K562 (cell line): ENCODE results near the gene EPB41L3. TPM values are rescaled to one million over a fixed set of nuclear protein-coding genes. Genes with fewer than 3 reads are reported as not detected.

Experiments used
- MED1 ChIP-seq: sonication (generic); formaldehyde crosslinking; IDR thresholded peaks from 2 replicates; pipeline ENCODE4 v1.8.1; 2023; ENCODE audit warnings: missing genetic modification reagents, borderline replicate concordance
- PHB ChIP-seq: fragments of 250-450 bp; sonication (Bioruptor Pico); IDR thresholded peaks from 2 replicates; pipeline ENCODE4 v1.5.0; 2021
- RBM22 ChIP-seq: fragments of 200-400 bp; formaldehyde crosslinking; IDR thresholded peaks from 2 replicates; pipeline ENCODE4 v1.6.1; 2018; ENCODE audit warnings: low read length, low read depth; ENCODE audit not compliant: poor library complexity, severe bottlenecking
- STAT6 ChIP-seq: sonication (generic); formaldehyde crosslinking; IDR thresholded peaks from 2 replicates; pipeline ENCODE4 v1.8.1; 2023; ENCODE audit warnings: mild to moderate bottlenecking, missing genetic modification reagents
- ZNF830 ChIP-seq: fragments of 250-450 bp; sonication (Bioruptor Pico); IDR thresholded peaks from 2 replicates; pipeline ENCODE4 v1.5.0; 2021; ENCODE audit warnings: mild to moderate bottlenecking
- polyA plus RNA-seq, 8 experiments: library from polyadenylated mRNA; depleted of rRNA in 4 of 8; stranded (reverse) in 5 of 8; unstranded in 3 of 8; fragments of >200 nt; fragmentation: Nextera tagmentation in 2 of 8; fragmentation: Illumina TruSeq in 1 of 8; extraction: Ambion mirVana in 2 of 8; extraction: Trizol in 1 of 8; gene quantifications; 2 replicates each; pipeline versions ENCODE4 v1.2.1 to v1.2.3, GENCODE V29; 2011 to 2014; ENCODE audit warnings: inconsistent platforms in 1 of 8, missing spikeins in 1 of 8
- total RNA-seq, 7 experiments: library from RNA; depleted of rRNA in 6 of 7; stranded (reverse); fragments of >200 nt in 6 of 7; fragmentation: Illumina TruSeq in 2 of 7; extraction: Trizol in 2 of 7; gene quantifications; 2 replicates each; pipeline versions ENCODE4 v1.2.1 to v1.2.3, GENCODE V29; 2011 to 2021; ENCODE audit warnings: low replicate concordance in 1 of 7
- TF ChIP-seq, protein P1 (sequence below), 2 experiments: fragments of 450-650 bp; IDR thresholded peaks; 2 replicates each; pipeline ENCODE4 v1.6.1; 2016; ENCODE audit warnings: mild to moderate bottlenecking in 2 of 2, borderline replicate concordance in 1 of 2, low read depth in 1 of 2, moderate library complexity in 1 of 2
- TF ChIP-seq, protein P2 (sequence below): fragments of 450-650 bp; IDR thresholded peaks from 2 replicates; pipeline ENCODE4 v1.6.1; 2017; ENCODE audit warnings: antibody characterized with exemption

EPB41L3 gene
- total and polyA plus RNA-seq, 9 of the 15 experiments (the other 6 are each of a cell fraction or from before 2014, with no cell fraction given): 0.44 to 0.49 TPM; not detected in 7

DNA sequence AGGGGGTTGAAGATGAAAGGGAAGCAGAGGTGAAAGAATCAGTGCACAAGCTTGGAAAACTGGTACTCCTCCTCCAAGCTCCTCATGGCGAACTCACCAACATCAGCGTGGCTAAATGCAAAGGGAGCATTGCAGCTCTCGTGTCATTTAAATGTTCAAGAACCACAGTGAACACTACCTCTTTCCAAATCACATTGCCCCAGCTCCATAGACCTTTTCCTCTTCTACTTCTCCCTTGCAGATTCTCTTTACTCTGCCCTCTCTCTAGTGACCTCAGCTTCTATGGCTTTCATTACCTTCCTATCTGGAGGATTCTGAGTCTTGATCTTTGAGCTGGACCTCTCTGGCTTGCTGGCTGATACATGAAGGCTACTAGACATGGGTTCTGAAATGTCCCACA is 14.3 kb downstream of the EPB41L3 start (continued):
- TF ChIP-seq, protein P1, sequence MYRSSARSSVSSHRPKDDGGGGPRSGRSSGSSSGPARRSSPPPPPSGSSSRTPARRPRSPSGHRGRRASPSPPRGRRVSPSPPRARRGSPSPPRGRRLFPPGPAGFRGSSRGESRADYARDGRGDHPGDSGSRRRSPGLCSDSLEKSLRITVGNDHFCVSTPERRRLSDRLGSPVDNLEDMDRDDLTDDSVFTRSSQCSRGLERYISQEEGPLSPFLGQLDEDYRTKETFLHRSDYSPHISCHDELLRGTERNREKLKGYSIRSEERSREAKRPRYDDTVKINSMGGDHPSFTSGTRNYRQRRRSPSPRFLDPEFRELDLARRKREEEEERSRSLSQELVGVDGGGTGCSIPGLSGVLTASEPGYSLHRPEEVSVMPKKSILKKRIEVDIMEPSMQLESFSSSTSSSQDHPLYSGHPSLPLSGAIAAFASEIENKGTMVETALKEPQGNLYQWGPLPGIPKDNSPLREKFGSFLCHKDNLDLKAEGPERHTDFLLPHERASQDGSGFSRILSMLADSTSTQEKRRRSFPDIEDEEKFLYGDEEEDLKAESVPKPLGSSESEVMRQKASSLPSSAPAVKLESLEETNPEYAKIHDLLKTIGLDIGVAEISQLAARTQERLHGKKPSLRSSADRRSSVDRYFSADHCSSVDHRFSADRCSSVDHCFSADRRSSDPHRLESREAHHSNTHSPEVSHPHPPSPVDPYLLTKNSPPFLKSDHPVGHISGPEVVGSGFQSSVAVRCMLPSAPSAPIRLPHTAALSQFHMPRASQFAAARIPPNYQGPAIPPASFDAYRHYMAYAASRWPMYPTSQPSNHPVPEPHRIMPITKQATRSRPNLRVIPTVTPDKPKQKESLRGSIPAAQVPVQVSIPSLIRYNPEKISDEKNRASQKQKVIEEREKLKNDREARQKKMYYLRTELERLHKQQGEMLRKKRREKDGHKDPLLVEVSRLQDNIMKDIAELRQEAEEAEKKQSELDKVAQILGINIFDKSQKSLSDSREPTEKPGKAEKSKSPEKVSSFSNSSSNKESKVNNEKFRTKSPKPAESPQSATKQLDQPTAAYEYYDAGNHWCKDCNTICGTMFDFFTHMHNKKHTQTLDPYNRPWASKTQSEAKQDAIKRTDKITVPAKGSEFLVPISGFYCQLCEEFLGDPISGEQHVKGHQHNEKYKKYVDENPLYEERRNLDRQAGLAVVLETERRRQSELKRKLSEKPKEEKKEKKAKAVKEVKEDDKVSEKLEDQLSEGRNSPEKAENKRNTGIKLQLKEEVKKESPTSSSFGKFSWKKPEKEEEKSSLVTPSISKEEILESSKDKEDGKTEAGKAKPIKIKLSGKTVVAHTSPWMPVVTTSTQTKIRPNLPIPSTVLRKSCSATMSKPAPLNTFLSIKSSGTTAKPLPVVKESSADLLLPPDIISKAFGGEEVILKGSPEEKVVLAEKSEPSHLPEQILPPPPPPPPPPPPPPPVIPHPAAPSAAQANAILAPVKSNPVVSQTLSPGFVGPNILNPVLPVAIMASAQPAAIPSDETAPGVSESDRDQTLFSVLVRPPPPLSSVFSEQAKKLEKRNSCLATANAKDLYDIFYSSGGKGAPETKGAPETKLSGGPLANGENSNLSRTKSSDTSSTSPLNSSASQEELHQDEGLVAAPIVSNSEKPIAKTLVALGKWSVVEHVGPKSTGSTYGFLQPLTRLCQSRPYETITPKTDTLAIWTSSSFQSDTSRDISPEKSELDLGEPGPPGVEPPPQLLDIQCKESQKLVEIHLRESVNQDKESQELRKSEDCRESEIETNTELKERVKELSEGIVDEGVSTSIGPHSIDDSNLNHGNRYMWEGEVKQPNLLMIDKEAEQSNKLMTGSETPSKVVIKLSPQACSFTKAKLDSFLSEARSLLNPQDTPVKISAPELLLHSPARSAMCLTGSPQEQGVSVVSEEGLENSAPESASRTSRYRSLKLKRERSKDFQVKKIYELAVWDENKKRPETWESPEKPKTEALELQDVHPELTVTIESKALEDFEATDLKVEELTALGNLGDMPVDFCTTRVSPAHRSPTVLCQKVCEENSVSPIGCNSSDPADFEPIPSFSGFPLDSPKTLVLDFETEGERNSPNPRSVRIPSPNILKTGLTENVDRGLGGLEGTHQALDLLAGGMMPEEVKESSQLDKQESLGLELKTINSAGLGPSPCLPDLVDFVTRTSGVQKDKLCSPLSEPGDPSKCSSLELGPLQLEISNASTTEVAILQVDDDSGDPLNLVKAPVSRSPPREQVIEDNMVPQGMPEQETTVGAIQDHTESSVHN (IDR thresholded peaks at IDR 0.05; ENCODE audit: borderline replicate concordance in 1 of 2, low read depth in 1 of 2): no peak
- TF ChIP-seq STAT6 (no peak), PHB (CRISPR knock-in tag) (no peak), ZNF830 (no peak), RBM22 (no peak), MED1 (CRISPR knock-in tag) (no peak)
- TF ChIP-seq, protein P2, sequence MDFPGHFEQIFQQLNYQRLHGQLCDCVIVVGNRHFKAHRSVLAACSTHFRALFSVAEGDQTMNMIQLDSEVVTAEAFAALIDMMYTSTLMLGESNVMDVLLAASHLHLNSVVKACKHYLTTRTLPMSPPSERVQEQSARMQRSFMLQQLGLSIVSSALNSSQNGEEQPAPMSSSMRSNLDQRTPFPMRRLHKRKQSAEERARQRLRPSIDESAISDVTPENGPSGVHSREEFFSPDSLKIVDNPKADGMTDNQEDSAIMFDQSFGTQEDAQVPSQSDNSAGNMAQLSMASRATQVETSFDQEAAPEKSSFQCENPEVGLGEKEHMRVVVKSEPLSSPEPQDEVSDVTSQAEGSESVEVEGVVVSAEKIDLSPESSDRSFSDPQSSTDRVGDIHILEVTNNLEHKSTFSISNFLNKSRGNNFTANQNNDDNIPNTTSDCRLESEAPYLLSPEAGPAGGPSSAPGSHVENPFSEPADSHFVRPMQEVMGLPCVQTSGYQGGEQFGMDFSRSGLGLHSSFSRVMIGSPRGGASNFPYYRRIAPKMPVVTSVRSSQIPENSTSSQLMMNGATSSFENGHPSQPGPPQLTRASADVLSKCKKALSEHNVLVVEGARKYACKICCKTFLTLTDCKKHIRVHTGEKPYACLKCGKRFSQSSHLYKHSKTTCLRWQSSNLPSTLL: no peak
